ENCODE results near the gene SUCNR1.
"Not testable (repeated sequence)": the region's sequence is repeated elsewhere in the genome, so short reads cannot be mapped to it uniquely, and the experiment has no call there.

The SUCNR1 gene

DNA sequence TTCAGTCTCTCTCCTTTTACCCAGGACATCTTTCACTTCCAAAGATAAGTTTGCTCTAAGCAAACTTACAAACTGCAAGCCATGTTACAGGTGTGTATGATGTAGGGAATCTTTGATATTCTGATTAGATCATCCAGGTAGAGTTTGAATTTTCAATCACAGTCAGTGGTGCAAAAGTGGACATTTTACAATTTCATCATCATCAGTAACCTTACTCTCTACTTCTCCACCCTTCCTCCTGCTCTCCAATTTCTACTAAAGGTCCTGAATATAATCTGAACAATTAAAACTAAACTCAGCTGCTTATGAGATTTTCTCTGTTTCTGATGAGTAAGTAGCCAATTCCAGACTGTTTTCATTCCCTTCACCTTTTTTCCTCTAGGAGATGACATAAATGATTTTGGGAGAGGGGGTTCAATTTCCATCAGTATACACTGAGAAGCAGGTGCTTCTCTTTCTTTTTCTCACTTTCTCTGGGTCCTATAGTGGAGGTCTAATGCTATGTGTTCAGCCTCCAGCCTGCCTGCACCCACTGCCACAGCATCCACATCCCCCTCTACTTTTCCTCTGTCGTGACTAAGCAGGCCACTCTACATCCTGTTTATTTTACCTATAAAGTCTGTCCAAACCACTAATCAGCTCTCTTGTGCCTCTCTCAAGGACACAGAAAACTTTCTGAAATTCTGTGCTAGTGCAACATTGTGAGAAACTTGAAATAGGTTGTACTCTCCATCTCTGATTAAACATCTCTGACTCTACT, 27.6 kb downstream of the SUCNR1 start:
- no peak for DNase-seq (ENCODE audit: low read depth)

DNA sequence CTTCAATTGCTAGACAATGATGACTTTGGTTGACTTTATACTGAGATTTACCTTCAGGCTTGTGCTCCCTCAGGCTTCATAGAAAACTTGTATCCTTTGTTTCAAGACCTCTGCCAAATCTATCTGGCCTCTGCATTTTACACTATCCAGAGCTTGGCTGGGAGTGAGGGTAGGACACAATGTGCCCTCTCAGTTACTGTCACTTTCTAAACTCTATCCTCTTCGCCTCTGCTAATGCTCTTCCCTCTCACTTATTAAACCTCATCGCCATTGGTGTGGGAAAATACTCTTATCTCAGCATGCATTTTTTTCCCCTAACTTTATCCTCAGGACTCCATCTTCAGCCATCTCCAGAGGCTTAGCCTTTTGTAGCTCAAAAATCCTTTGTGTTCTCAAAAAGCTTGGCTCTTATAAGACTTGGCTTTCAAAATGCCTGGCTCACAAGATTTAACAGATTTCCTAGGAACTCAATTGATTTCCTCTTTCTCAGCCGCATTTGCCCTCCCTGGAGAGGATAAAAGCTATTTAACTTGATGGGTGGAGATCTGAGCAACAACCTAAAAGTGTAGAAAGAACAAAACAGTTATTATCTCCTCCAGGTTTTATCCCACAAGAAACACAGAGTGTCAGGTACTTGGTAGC, 28.3 kb downstream of the SUCNR1 start:
- no peak for DNase-seq (ENCODE audit: low read depth)

DNA sequence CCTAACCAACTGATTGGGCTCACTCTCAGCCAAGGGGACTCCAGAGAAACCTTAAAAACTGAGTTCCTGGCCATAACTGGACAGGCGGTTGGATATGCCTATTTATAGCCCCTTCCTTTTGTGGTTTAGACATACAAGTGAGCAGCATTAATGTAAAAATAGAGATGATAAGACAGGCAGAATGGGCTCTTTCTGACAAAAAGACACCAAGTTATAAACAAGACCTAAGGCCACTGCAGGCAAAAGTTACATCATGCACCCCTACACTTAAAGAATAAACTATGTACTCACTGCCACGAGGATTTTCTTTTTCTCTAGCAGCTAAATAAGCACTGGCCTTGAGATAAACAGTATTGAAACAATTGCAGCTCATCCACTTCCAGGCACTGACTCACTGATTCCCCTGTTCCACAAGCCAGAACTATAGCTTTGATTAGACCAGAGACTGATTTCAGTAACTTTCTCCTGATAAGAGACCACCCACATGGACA, 30.1 kb downstream of the SUCNR1 start:
- no peak for DNase-seq (ENCODE audit: low read depth)

DNA sequence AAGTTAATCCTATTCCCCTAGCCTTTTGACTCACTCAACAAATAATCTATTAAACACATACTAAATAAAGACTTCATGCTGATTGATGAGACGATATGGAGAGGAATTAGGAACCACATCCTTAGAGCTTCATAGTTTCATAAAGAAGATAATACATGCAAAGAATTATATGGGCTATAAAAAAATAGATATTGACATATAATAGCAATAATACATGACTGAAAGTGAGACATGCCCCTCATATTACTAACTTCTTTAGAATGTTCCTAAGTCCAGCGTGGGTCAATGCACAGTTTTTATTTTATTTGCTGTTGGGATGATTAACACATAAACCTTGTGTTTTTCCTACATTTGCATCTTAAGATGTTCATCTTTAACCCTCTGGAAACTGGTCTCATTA, 32.2 kb downstream of the SUCNR1 start:
- no peak for DNase-seq (ENCODE audit: low read depth)

DNA sequence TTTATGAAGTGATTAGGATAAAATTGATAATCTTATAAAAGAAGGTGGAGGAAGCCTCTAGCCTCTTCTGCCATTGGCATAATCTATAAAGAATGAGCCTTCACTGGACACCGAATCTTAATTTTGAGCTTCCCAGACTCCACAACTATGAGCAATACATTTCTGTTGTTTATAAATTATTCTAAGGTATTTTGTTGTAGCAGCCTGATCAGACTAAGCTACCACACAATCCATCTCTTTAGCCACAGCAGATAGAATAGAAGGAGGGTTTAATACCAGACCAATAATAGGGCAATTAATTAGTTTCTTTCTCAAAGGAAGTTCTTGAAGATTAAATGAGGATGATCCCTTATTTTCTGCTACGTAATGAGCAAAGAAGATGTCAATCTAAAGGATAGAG, 33.3 kb downstream of the SUCNR1 start:
- no peak for DNase-seq (ENCODE audit: low read depth)

DNA sequence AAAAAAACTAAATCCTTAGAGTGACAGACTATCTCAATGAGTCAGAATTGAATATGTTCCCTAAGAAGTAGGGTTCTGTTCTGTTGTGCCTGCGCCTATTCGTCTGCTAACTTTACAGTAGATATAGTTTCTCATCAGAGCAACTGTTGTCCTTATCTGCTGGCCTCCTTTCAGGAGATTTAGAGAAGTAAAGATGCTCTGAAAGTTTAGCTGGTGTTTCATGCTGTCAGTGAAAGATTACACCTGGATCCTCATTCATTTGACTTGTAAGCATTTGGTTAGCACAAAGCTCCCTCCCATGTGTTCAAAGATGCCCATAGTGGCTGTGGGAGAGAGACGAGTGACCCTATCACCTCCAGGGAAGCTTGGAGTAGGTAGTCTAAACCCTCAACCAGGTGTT, 35.0 kb downstream of the SUCNR1 start:
- no peak for DNase-seq (ENCODE audit: low read depth)

DNA sequence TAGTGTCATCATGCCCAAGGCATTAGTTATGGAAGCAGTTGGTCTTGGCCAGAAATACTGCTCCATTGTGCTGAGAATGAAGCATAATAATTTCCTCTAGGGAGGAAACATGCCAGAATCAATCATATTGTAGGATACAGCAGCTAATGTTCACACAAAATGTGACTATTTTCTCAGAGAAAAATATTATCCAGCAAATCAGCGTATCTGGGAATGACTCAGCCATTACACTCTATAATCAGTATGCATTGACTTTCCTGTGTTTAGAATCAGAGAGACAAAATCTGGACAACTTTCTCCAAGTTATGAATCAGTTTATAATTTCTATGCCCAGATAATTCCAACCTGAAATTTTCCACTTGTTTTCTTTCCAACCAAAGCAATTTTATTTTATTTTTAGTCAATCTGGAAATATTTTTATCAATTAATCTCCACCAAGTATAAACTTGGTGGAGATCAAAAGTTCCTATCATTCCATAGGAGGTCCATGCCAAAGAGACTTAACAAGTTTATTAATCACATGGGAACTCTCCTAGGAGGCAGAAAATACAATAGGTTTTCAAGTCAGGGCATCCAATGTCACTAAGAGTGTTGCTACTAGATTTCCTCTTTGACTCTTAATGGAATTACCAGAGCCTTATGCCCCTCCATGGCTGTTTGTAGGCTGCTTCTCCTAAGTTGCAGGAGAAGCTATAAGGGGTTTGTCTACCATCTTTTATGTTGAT, 36.4 kb downstream of the SUCNR1 start:
- DNase-seq (ENCODE audit: low read depth): no peak

DNA sequence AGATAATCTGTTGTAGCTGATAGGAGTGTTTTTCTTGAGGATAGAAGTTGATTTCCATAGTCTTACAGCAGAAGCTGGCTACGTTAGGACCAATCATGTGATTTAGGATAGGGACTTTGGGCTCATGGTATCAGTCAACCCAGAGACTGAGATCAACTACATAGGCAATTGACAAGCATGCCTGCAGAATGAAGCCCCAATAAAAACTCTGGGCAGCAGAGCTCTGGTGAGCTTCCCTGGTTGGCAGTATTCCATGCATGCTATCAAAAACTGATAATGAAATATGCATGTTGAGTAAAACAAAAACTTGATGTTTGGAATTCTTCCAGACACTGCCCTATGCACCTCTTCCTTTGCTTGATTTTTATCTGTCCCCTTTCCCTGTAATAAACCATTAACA, 38.0 kb downstream of the SUCNR1 start:
- no peak for DNase-seq (ENCODE audit: low read depth)

DNA sequence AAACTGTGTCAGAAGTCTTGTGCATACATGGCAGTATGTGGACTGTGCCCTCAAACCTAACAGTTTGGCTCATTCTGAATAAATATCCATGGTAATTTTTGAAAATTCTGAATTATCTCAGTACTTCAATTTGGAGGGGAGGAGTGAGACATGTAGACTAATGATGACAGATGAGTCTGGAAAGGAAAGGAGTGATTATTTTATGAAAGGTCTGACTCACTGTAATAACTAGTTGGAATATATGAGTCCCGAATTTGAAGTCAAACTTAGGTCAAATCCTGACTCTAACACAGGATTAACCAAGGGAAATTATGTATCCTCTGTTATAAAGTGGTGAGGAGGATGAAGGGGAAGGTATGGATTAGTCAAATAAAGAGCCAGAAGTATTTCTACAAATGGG, 38.6 kb downstream of the SUCNR1 start:
- no peak for DNase-seq (ENCODE audit: low read depth)

DNA sequence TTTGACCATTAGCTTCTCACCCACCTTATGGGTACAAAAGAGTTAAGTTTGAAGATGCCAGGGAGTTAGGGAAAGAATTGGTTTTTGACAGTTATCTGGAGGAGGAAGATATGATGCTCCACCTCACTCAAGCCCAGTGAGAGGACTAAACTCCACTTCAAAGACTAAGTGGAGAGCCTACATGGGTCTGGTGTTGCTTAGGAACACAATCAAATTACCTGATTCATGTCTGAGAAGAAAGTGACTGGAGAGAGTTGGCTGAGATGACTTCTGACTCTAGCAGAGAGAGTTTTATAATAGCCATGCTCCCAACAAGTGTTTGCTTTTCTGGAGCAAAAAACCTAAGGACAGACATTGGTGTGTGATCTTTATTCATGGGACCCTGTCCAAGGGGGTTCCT, 43.3 kb downstream of the SUCNR1 start:
- no peak for DNase-seq (ENCODE audit: low read depth)

DNA sequence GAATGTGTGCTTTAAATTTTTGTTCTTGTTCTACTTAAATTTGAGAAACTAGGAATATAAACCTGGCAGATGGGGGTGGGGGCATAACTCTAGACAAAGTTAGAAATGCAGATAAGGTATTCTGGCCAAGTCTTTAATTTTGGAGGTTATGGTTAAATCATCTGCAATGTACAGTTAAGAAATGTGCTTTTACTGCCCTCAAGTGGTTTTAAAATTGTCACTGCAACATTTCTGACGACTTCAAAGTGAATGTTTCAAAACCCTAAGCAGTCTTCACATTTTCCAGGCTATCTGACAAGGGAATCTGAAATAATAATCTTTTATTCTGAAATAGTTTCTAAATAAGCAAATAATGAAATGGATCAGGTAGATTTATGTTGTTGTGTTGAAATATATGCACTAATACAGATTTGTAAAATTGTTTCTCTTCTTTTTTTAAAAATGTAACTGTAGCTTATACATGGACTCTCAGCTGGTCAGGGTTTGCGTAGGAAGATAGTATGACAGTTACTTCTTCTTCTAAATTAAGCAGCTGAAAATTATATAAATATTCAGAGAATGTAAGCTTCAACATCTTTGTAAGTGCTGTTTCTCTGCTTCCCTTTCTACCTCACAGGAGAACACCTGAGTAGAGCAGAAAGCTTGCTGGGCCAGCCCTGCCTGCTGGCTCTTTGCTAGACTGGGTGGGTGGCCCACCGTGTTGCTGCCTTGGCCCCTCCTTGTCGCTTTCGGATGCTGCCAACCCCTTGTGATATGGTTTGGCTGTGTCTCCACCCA, 45.0 kb downstream of the SUCNR1 start:
- DNase-seq (ENCODE audit: low read depth): no peak

DNA sequence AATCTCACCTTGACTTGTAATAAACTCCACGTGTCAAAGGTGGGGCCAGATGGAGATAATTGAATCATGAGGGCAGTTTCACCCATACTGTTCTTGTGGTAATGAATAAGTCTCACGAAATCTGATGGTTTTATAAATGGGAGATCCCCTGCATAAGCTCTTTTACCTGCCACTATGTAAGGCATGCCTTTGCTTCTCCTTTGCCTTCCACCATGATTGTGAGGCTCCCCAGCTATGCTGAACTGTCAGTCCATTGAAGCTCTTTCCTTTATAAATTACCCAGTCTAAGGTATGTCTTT, 45.5 kb downstream of the SUCNR1 start:
- no peak for DNase-seq (ENCODE audit: low read depth)

DNA sequence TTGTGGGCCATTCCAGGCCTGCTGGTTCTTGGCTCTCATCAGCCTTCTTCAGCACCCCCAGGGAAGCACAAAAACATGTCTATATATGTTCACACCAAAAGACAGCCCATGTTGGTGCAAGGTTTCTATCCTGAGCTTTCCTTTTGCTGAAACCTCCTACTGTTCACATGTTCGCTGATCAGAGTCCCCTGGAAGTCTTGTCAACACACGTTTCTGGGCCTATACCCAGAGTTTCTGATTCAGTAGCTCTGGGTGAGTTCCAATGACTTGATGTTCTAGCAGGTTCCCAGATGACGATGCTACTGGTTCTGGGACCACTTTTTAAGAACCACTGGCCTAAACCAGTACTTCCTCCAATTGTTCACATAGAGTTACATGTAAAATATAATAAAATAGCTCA, 46.0 kb downstream of the SUCNR1 start:
- DNase-seq (ENCODE audit: low read depth): no peak

DNA sequence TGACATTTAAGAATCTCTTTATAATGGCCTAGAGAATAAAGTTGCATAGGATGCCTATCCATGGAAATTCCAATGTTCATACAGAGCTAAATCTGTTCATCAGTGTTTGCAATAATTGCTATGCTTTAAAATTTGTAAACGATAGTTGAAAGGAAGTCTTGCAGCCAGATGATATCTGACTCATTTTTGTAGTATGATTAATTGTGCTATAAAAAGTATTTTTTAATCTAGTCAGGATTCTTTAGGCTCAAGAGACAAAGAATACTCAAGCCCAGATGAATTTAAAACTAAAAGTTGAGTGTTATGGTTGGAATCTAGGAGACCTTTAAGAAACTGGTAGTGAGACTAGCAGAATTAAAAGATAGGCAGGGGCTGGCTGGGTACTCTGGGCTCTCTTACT, 50.5 kb downstream of the SUCNR1 start:
- DNase-seq (ENCODE audit: low read depth): no peak

DNA sequence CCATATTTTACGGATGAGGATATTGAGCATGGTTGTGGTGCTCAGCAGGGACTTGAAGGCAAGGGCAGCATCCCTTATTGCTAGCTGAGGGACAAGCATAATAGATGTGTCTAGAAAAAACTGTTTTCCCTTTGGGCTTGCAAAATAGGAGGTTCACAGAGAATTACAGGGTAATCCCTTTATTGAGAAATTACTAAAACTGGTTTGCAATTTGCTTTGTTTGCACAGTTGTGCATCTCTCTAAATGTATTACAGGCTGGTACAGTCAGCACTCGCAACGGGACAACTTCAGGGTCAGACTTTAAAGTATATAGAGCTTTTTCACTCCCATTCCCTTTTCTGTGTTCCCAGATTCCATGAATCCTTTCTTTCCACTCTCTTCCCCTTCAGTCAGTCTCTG, 51.3 kb downstream of the SUCNR1 start:
- no peak for DNase-seq (ENCODE audit: low read depth)

DNA sequence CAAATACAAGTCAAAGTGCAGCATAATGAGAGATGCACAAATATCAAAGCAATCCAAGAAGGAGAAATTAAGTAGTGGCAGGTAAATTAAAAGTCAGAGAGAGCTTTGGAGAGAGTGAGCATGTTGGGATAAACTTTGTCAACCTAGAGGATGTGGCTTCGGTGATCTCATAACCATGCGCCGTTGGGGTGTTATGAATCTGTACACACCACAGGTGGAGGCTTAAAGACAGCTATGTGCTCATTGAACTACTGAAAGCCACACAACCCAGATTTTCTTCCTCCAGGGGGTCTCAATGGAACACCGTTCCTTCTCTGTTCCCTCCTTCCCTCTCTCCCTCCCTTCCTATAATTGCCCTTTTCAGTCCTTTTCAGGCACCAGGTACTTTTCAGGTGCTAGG, 52.0 kb downstream of the SUCNR1 start:
- DNase-seq (ENCODE audit: low read depth): no peak

DNA sequence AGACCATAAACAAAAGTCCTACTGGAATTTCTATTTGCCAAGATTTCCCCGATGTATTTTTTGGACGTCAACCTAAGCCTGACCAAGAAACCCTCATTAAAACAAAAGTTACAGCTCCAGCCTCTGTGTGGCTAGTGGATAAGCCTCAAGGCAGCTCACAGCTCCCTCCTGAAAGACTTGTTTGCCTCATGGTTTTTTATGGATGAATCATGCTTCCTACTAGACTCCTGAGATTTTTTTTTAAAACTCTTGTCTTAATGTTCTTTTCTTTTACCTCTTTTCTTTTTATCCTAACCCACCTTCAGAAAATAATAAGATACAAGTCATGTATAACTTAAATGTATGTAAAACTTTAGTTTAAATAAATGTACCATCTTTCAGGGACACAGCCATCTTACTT, 52.4 kb downstream of the SUCNR1 start:
- DNase-seq (ENCODE audit: low read depth): no peak

DNA sequence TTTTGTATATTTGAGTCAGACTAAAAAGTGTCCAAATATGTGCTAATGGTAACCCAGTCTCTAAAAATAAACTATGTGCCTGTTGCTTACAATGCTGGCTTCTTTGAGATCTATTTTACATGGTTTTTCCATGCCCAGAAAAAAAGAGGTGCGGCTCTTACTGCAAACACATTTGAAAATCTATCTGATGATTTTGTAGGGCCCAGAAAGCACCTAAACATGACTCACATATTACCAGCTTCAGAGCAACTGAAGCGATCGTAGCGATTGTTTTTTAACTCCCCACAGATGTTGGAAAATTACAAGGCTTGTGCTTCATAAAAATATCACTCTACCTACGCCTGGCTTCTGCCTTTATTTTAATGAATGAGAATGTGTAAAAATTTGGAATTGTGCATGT, 53.5 kb downstream of the SUCNR1 start:
- DNase-seq (ENCODE audit: low read depth): no peak

DNA sequence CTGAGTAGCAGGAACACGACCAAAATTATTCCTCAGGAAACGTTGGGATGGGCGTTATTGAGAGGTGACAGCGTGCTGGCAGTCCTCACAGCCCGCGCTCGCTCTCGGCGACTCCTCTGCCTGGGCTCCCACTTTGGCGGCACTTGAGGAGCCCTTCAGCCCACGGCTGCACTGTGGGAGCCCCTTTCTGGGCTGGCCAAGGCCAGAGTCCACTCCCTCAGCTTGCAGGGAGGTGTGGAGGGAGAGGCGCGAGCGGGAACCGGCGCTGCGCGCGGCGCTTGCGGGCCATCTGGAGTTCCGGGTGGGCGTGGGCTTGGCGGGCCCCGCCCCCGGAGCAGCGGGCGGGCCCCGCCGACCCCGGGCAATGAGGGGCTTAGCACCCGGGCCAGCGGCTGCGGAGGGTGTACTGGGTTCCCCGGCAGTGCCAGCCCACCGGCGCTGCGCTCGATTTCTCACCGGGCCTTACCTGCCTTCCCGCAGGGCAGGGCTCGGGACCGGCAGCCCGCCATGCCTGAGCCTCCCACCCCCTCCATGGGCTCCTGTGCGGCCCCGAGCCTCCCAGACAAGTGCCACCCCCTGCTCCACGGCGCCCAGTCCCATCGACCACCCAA, 54.6 kb downstream of the SUCNR1 start:
- DNase-seq (ENCODE audit: low read depth): not testable (repeated sequence)

DNA sequence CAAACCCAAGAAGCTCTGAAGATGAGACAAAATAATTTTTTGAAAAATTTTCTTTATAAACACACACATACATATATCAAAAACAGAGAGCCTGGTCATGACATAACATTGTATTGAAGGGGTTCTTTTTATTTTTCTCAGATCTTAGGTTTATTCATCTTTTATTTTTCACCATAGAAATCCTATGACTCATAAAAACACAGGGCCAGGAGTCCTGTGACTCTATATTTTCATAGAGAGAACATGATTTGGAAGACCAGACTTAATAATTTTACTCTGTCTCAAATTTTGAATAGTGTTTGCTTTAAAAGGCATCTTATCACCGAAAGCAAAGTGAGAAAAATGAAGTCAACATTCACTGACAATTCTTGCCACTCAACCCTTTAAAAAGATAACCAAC, 57.7 kb downstream of the SUCNR1 start:
- no peak for DNase-seq (ENCODE audit: low read depth)

DNA sequence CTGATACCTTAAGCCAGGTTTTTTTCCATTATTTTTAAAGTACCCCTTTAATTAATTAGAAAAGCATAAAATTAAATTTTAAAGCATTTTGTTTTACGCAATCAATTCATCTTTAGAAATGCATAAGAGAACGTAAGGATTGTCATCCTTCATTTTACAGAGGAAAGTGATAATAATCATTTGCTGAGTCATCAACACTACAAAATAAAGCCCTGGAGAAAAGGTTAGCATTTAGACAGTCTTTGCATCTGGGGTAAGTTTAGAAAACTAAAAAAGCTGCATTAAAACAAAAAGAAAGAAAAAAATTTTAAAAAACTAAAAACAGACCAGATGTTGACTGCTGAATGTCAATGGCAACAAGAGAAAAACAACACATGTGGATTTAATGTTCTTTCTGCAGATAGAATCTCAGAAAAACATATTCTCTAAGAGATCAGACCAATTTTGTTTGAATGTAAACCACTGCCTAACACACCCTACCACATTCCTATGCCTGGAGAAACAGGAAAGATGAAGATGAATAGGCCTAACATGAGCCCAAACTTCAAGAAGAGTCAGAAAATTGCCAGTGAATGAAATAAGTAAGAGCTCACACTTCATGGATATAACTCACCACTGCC, 59.9 kb downstream of the SUCNR1 start:
- DNase-seq (ENCODE audit: low read depth): no peak

All from stimulated activated CD8-positive, alpha-beta memory T cell treated with anti-CD3 and anti-CD28 coated beads, Interleukin-15, amount 100 ng/mL, for 24 hours (primary cell).